DOHH2 (cell line): Measurements from ENCODE around the gene ZNF276.

Experiments
- EZH2phosphoT487 ChIP-seq: fragments of 200-600 bp; sonication (generic); IDR thresholded peaks from 2 replicates; pipeline ENCODE4 v1.6.1; 2017; ENCODE audit warnings: borderline replicate concordance, mild to moderate bottlenecking, antibody characterized with exemption, low read length, moderate library complexity, mixed read lengths
- TF ChIP-seq, protein P1 (sequence below): fragments of 200-600 bp; sonication (generic); IDR thresholded peaks from one replicate; pipeline ENCODE4 v1.5.1; 2014; ENCODE audit warnings: antibody characterized with exemption, mild to moderate bottlenecking, low read depth, low read length; ENCODE audit not compliant: poor library complexity, severe bottlenecking

DNA sequence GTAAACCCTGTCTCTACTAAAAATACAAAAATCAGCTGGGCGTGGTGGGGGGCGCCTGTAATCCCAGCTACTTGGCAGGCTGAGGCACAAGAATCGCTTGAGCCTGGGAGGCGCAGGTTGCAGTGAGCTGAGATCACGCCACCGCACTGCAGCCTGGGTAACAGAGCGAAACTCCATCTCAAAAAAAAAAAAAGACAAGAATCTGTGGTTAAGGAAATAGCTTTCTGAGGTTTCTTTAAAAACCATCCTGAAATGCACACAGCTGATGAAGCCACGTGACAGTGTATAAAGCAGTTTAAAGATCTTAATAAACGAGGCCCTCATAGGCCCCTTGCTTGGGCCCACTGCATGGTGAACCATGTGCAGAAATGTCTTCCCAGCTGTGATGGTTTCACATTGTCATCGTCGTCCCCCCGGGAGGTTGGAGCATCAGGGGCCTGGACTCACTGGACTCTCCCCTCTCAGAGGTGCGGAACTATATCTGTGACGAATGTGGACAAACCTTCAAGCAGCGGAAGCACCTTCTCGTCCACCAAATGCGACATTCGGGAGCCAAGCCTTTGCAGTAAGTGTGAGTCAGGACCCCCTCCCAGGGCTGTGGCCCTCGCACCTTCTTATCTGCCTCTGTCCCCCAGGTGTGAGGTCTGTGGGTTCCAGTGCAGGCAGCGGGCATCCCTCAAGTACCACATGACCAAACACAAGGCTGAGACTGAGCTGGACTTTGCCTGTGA is 16.2 kb downstream of the ZNF276 start:
- TF ChIP-seq, protein P1, sequence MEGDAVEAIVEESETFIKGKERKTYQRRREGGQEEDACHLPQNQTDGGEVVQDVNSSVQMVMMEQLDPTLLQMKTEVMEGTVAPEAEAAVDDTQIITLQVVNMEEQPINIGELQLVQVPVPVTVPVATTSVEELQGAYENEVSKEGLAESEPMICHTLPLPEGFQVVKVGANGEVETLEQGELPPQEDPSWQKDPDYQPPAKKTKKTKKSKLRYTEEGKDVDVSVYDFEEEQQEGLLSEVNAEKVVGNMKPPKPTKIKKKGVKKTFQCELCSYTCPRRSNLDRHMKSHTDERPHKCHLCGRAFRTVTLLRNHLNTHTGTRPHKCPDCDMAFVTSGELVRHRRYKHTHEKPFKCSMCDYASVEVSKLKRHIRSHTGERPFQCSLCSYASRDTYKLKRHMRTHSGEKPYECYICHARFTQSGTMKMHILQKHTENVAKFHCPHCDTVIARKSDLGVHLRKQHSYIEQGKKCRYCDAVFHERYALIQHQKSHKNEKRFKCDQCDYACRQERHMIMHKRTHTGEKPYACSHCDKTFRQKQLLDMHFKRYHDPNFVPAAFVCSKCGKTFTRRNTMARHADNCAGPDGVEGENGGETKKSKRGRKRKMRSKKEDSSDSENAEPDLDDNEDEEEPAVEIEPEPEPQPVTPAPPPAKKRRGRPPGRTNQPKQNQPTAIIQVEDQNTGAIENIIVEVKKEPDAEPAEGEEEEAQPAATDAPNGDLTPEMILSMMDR, result no peak
- no peak for TF ChIP-seq EZH2phosphoT487
